HG02885 (cell line): ENCODE measurements around the gene C3orf20.
"Not testable (repeated sequence)": the region's sequence is repeated elsewhere in the genome, so short reads cannot be mapped to it uniquely, and the experiment has no call there.

Experiments used
- ATAC-seq: cut with Tn5 transposase; IDR thresholded peaks from one replicate; pipeline ENCODE4 v1.9.1; 2021; ENCODE audit warnings: mild to moderate bottlenecking; ENCODE audit not compliant: unreplicated experiment, poor library complexity

C3orf20 gene

GRCh38 chr3:14740983-14741382, 66.0 kb downstream of the C3orf20 start:
- no peak for ATAC-seq

GRCh38 chr3:14741510-14741909, 66.6 kb downstream of the C3orf20 start:
- ATAC-seq: no peak

DNA sequence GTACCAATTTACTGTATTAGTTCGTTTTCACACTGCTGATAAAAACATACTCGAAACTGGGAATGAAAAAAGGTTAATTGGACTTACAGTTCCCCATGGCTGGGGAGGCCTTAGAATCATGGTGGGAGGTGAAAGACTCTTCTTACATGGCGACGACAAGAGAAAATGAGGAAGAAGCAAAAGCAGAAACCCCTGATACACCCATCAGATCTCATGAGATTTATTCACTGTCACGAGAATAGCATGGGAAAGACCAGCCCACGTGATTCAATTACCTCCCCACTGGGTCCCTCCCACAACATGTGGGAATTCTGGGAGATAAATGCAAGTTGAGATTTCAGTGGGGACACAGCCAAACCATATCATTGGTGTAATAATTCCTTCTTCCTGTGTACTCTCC, 69.6 kb downstream of the C3orf20 start:
- no peak for ATAC-seq

DNA sequence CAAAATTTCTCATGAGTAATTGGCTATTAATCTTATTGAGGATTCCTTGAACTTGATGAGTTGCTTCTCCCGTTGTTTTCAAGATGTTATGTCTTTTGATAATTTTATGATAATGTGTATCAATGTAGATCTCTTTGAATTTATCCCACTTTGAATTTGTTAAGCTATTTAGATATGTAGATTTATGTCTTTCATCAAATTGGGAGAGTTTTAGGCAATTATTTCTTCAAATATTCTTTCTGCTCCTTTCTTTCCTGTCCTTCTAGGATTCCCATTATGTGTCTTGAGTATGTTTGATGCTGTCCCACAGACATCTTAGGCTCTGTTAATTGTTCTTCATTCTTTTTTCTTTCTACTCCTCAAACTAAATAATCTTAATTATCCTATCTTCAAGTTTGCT, 75.7 kb downstream of the C3orf20 start:
- ATAC-seq: no peak

GRCh38 chr3:14752979-14753378, 78.0 kb downstream of the C3orf20 start:
- not testable (repeated sequence) for ATAC-seq

DNA sequence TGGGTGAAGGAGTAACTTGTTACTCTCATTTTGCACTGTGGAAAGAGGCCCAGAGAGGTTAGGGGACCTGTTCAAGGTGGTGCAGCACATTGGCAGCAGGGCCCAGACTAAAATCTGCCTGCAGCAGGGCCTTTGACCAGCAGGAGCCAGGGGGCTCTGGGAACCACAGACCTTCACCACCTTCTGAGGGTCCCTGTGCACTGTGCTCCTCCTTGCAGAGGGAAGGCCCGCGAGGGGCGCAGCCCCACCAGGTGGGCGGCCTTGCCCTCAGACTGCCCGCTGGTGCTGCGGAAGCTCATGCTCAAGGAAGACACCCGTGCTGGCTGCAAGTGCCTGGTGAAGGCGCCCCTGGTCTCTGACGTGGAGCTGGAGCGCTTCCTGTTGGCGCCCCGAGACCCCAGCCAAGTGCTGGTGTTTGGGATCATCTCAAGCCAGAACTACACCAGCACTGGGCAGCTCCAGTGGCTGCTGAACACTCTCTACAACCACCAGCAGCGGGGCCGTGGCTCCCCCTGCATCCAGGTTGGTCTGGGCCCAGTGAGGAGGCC, 82.3 kb downstream of the C3orf20 start:
- ATAC-seq: no peak

- ATAC-seq: no peak
Observed at GRCh38 chr3:14758297-14758696, 83.4 kb downstream of the C3orf20 start.

DNA sequence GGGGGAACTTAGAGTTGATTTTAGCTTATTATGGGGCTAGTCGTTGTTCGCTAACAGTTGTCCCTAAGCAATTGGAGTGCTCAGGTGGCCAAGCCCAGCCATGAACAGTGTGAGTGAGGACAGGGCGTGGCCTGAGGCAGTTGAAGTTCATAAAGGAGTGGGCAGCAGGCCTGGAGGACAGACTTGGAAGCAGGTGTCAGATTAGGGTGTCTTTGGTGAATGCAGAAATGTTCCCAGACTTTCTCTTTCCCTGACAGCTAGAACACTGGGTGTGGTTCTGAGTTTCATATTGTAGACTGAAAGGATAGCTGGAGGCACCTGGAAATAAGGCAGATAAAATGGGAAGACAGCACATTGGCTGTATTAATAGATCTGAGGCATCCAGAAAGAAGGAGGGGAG, 84.0 kb downstream of the C3orf20 start:
- ATAC-seq: no peak

GRCh38 chr3:14760185-14760584, 85.2 kb downstream of the C3orf20 start:
- ATAC-seq: no peak

DNA sequence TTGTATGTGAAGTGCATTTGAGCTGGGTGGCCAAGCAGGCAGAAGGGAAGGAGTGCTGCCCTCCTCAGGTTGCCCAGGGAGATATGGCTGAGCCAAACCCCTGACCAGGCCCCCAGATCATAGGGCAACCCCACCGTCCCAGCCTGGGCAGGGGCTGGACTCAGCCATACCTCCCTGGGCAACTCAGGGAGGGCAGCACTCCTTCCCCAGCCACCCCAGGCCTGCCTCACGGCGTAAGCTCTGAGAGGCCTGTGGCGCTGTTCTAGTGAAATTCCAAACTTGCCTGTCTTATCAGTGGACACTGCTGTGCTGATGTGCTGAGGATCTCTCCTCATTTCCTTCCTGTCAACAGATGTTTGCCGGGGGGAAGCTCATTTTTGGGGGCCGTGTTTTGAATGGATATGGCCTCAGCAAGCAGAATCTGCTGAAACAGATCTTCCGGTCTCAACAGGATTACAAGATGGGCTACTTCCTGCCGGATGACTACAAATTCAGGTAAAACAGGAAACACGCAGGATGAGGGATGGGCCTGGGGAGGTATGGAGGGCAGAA, 86.3 kb downstream of the C3orf20 start:
- no peak for ATAC-seq

GRCh38 chr3:14761866-14762265, 86.9 kb downstream of the C3orf20 start:
- no peak for ATAC-seq

DNA sequence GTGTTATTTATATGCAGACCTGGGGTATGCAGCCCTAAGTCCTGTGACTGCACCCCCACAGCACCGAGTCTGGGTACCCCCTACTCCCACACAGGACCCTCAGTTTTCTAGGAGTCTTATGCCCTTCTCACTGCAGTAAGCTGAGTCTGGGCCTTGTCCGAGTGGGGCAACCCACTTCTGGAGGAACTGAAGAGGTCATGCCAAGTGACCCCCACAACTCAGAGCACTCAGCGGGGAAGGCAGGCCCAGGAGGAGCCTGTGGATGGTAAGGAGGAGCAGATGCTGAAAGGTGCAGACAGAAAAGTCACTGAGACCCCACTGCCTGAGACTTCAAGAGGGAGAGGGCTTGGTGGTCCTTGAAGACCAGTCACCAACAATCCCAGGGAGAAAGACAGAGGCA, 87.8 kb downstream of the C3orf20 start:
- no peak for ATAC-seq

- no peak for ATAC-seq
Observed at GRCh38 chr3:14764331-14765059, 89.6 kb downstream of the C3orf20 start.

GRCh38 chr3:14765060-14765400, 90.1 kb downstream of the C3orf20 start:
- ATAC-seq: no peak

DNA sequence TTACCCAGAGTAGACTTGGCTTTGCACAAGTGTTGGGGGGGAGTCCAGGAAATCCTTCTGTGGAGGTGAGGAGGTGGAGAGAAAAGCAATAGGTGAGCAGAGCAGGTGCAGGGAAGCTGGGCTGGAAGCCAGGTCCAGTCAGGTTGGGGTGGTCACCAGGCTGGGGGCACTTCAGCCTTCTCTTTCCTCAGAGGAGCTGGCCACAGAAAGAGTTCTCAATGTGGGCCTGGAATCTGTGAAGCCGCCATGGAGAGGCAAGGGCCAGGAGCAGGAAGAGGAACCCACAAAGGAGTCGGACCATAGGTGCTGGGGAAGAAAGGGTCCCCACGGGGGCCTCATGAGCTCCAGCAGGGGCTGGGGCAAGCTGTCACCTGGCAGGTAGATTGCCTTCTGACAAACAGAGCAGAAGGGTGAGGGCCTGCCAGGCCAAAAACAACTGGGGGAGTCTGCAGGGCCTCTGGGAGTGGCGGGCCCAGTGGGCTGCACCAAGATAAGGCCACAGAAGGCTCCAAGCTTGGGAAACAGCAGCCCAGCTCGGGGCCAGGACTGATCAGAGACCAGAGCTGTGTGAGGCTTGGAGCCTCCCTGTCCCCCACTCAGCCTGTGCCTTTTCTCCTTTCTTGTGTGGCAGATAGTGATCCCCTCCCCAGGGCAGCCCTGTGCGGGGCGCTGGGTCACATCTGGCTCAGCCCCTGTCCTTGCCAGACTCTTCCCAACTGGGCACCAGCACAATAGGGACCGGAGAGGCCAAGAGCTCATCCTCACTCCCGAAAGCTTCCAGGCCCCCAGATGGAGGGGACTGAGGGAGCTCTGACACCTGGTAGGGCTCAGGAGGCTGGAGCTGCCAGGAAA, 90.9 kb downstream of the C3orf20 start:
- no peak for ATAC-seq

GRCh38 chr3:14766428-14767244, 91.7 kb downstream of the C3orf20 start:
- no peak for ATAC-seq

DNA sequence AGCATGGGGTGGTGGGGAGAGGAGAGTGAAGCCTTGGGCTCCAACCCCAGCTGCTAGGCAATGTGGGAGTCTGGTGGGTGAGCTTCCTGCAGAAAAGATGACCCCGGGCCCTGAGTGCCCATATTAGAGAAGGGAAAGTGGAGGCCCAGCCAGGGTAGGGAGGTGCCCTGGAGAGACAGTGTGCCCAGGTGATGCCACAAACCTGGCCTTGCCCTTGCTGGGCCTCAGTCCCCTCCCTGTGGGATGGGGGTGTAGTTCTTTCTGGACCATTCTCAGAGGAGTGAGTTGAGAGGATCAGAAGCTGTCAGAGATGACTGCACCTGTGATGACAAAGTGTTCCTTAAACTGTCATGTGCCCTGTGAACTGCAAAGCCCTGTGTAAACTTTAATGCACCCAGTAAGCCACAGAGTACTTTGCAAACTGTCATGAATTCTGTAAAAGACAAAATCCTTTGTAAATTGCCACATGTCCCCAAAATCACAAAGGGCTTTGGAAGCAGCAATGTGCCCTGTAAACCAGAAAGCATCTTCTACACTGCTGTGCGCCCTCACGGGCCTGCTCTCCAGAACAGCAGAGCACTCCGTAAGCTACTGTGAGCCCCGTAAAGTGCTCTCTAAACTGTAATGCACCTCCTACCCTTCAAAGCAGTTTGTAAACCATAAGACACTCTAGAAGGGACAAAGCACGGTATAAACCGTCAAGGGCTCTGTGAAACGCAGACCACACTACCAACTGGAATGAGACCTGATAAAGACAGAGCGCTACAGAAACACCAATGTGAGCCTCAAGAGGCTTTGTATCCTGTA, 92.5 kb downstream of the C3orf20 start:
- ATAC-seq: no peak

DNA sequence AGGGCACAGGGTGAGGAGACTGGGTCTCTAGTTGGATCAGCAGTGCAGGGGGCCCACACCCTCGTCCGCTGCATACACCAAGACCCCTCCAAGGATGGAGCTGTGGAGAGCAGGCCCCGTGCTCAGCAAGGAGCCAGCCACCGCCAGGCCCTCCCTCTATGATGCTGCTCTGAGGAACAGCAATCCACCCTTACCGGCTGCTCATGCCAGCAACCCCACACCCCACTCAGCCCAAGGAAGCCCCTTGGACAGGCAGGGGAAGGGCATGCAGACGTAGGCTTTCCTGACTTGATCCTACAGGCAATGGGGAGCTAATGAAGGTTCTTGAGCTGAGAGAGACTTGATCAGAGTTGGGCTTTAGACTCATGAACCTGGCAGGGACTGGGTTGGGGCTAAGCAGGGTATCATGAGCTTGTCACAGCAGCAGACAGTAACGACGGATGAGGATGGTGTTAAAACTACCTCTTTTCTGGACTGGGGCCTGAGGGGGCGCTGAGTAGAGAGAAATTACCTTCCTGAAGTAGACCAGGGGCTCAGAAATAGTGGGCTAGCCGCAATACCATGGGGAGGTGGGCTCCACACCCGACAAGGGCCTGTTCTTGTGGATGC, 93.3 kb downstream of the C3orf20 start:
- ATAC-seq: no peak

- no peak for ATAC-seq
Observed at GRCh38 chr3:14768881-14769280, 93.9 kb downstream of the C3orf20 start.
